IMR-90 (cell line): ENCODE results near the gene PAK6. TPM values are rescaled to one million over a fixed set of nuclear protein-coding genes. Genes with fewer than 3 reads are reported as not detected.
A peak's percentile ranks its signal among the peaks of the same experiment; 100 is the strongest.

Experiments
- ATAC-seq: fragments of 200-7000 bp; cut with Tn5 transposase; 2 replicates; pipeline ENCODE4 v1.9.1; 2020; ENCODE audit warnings: low read depth, mild to moderate bottlenecking, moderate library complexity
- BruUV-seq: library from RNA; stranded (reverse); fragments of 400-500 nt; replicated peaks from 2 replicates; lab custom pipeline; 2021; lab: Mats Ljungman, UMichigan
- CTCF ChIA-PET: fragments of 300-600 bp; formaldehyde crosslinking; extraction: SDS; loops from one replicate; lab custom pipeline; 2021; ENCODE audit warnings: antibody characterized with exemption; lab: Yijun Ruan, JAX
- POLR2A ChIA-PET: fragments of 300-600 bp; sonication (Branson Sonifier 250); formaldehyde crosslinking; loops from one replicate; lab custom pipeline; 2022; ENCODE audit warnings: antibody characterized with exemption; ENCODE audit not compliant: unreplicated experiment; lab: Charles Lee
- DNase-seq: peaks from one replicate; pipeline ENCODE4 v3.0.0; 2013
- H2AFZ ChIP-seq: replicated peaks from 2 replicates; pipeline ENCODE3; 2013; ENCODE audit warnings: low read length, mild to moderate bottlenecking; ENCODE audit not compliant: poor library complexity
- H2AK5ac ChIP-seq: 2 replicates; pipeline ENCODE4 v1.6.1; 2013; ENCODE audit warnings: low read depth, low read length, inconsistent platforms
- H2AK9ac ChIP-seq: replicated peaks from 2 replicates; pipeline ENCODE3; 2013; ENCODE audit warnings: mild to moderate bottlenecking, low read depth, low read length, moderate library complexity; ENCODE audit not compliant: poor library complexity
- H2BK120ac ChIP-seq: 2 replicates; pipeline ENCODE4 v1.6.1; 2013; ENCODE audit warnings: low read depth, low read length, inconsistent platforms
- H2BK15ac ChIP-seq: 3 replicates; pipeline ENCODE4 v1.6.1; 2013; ENCODE audit warnings: low read depth, low read length, inconsistent platforms
- H2BK20ac ChIP-seq: 2 replicates; pipeline ENCODE4 v1.6.1; 2013; ENCODE audit warnings: low read depth, mild to moderate bottlenecking, inconsistent platforms, low read length, moderate library complexity
- H2BK5ac ChIP-seq: 2 replicates; pipeline ENCODE4 v1.6.1; 2013; ENCODE audit warnings: mild to moderate bottlenecking, low read depth, low read length, inconsistent platforms; ENCODE audit not compliant: poor library complexity, severe bottlenecking
- H3K14ac ChIP-seq: replicated peaks from 2 replicates; pipeline ENCODE4 v1.6.1; 2013; ENCODE audit warnings: low read depth, low read length, inconsistent platforms
- H3K18ac ChIP-seq: 2 replicates; pipeline ENCODE4 v1.6.1; 2013; ENCODE audit warnings: low read depth, low read length, control low read depth
- H3K23ac ChIP-seq: 2 replicates; pipeline ENCODE4 v1.6.1; 2013; ENCODE audit warnings: low read depth, low read length, inconsistent platforms
- H3K27ac ChIP-seq: 2 replicates; pipeline ENCODE4 v1.5.1; 2013; ENCODE audit warnings: mild to moderate bottlenecking, control low read depth, low read length; ENCODE audit not compliant: insufficient read depth
- H3K27me3 ChIP-seq: 2 replicates; pipeline ENCODE4 v1.6.1; 2013; ENCODE audit warnings: low read length; ENCODE audit not compliant: control insufficient read depth, insufficient read depth
- H3K36me3 ChIP-seq: 2 replicates; pipeline ENCODE4 v1.6.1; 2013; ENCODE audit warnings: low read length, mixed read lengths; ENCODE audit not compliant: control insufficient read depth, insufficient read depth
- H3K4ac ChIP-seq: 2 replicates; pipeline ENCODE4 v1.6.1; 2013; ENCODE audit warnings: low read depth, low read length, inconsistent platforms
- H3K4me1 ChIP-seq: 2 replicates; pipeline ENCODE4 v1.6.1; 2013; ENCODE audit warnings: low read length, mixed read lengths; ENCODE audit not compliant: control insufficient read depth, insufficient read depth
- H3K4me2 ChIP-seq: 2 replicates; pipeline ENCODE4 v1.6.1; 2013; ENCODE audit warnings: low read depth, mild to moderate bottlenecking, control low read depth, low read length, moderate library complexity
- H3K4me3 ChIP-seq: 2 replicates; pipeline ENCODE4 v1.5.1; 2013; ENCODE audit warnings: low read depth, mild to moderate bottlenecking, control low read depth, low read length, moderate library complexity; ENCODE audit not compliant: insufficient read depth
- H3K56ac ChIP-seq: 2 replicates; pipeline ENCODE4 v1.6.1; 2013; ENCODE audit warnings: low read length, inconsistent platforms; ENCODE audit not compliant: insufficient read depth; ENCODE audit errors: extremely low read depth
- H3K79me1 ChIP-seq, 2 experiments: 2 replicates each; pipeline ENCODE4 v1.6.1; 2013; ENCODE audit warnings: low read length in 2 of 2, inconsistent platforms in 1 of 2, low read depth in 1 of 2
- H3K9ac ChIP-seq: 2 replicates; pipeline ENCODE4 v1.6.1; 2013; ENCODE audit warnings: low read depth, low read length, control low read depth
- H3K9me1 ChIP-seq: 2 replicates; pipeline ENCODE4 v1.6.1; 2013; ENCODE audit warnings: low read length, inconsistent platforms; ENCODE audit not compliant: insufficient read depth
- H3K9me3 ChIP-seq: 2 replicates; pipeline ENCODE4 v1.6.1; 2013; ENCODE audit warnings: low read length; ENCODE audit not compliant: control insufficient read depth, insufficient read depth
- H4K20me1 ChIP-seq: 2 replicates; pipeline ENCODE4 v1.6.1; 2013; ENCODE audit warnings: low read length, inconsistent platforms; ENCODE audit not compliant: insufficient read depth
- H4K5ac ChIP-seq: 2 replicates; pipeline ENCODE4 v1.6.1; 2013; ENCODE audit warnings: mild to moderate bottlenecking, low read depth, low read length, control low read depth
- H4K8ac ChIP-seq, 2 experiments: 2 replicates each; pipeline ENCODE4 v1.6.1; 2013; ENCODE audit warnings: low read depth in 2 of 2, low read length in 2 of 2, control low read depth in 1 of 2, inconsistent platforms in 1 of 2
- H4K91ac ChIP-seq: 2 replicates; pipeline ENCODE4 v1.6.1; 2013; ENCODE audit warnings: low read depth, low read length, inconsistent platforms; ENCODE audit not compliant: insufficient read depth
- BHLHE40 ChIP-seq: fragments of 150-350 bp; IDR thresholded peaks from 2 replicates; pipeline ENCODE4 v1.6.1; 2016; ENCODE audit warnings: mild to moderate bottlenecking, low read depth, low read length
- CHD1 ChIP-seq: IDR thresholded peaks from 2 replicates; pipeline ENCODE4 v1.6.1; 2012; ENCODE audit warnings: low read depth, low read length, improper control_type of control experiment
- ELK1 ChIP-seq: fragments of 150-350 bp; IDR thresholded peaks from 2 replicates; pipeline ENCODE4 v1.6.1; 2016; ENCODE audit warnings: low read depth, mild to moderate bottlenecking, low read length, moderate library complexity, borderline replicate concordance
- FOS ChIP-seq: fragments of 150-350 bp; IDR thresholded peaks from 2 replicates; pipeline ENCODE4 v1.6.1; 2016; ENCODE audit warnings: low read depth, low read length
- MAFK ChIP-seq: IDR thresholded peaks from 2 replicates; pipeline ENCODE4 v1.6.1; 2012; ENCODE audit warnings: low read depth, low read length, improper control_type of control experiment
- MAZ ChIP-seq: IDR thresholded peaks from 2 replicates; pipeline ENCODE4 v1.6.1; 2012; ENCODE audit warnings: low read depth, mild to moderate bottlenecking, low read length, improper control_type of control experiment, moderate library complexity, borderline replicate concordance
- MXI1 ChIP-seq: IDR thresholded peaks from 2 replicates; pipeline ENCODE4 v1.6.1; 2012; ENCODE audit warnings: low read depth, mild to moderate bottlenecking, low read length, moderate library complexity, borderline replicate concordance
- NFE2L2 ChIP-seq: fragments of 150-350 bp; IDR thresholded peaks from 2 replicates; pipeline ENCODE4 v1.6.1; 2016; ENCODE audit warnings: low read depth, mild to moderate bottlenecking, low read length
- POLR2A ChIP-seq: IDR thresholded peaks from 2 replicates; pipeline ENCODE4 v1.6.1; 2012; ENCODE audit warnings: mild to moderate bottlenecking, low read depth, low read length
- RAD21 ChIP-seq: IDR thresholded peaks from 2 replicates; pipeline ENCODE4 v1.6.1; 2012; ENCODE audit warnings: low read length, improper control_type of control experiment
- RCOR1 ChIP-seq: IDR thresholded peaks from 2 replicates; pipeline ENCODE4 v1.6.1; 2012; ENCODE audit warnings: mild to moderate bottlenecking, low read length, improper control_type of control experiment; ENCODE audit not compliant: insufficient replicate concordance
- SMC3 ChIP-seq: fragments of 150-350 bp; IDR thresholded peaks from 2 replicates; pipeline ENCODE4 v1.6.1; 2016; ENCODE audit warnings: low read depth, mild to moderate bottlenecking, antibody characterized with exemption, low read length, moderate library complexity
- USF2 ChIP-seq: fragments of 150-350 bp; IDR thresholded peaks from 2 replicates; pipeline ENCODE4 v1.6.1; 2017; ENCODE audit warnings: mild to moderate bottlenecking, antibody characterized with exemption, low read length, low read depth
- WGBS, 2 experiments: methylation state at CpG; one replicate each; pipeline versions ENCODE4 v1.1.5 to v1.1.7; 2013; ENCODE audit warnings: missing lambda C conversion rate in 2 of 2; ENCODE audit not compliant: insufficient read length in 1 of 2; ENCODE audit errors: extremely low coverage in 2 of 2; 5-methylcytosine and 5-hydroxymethylcytosine counted together
- dilution Hi-C: fragments of 300-500 bp; cut with HindIII; formaldehyde crosslinking; loops from one replicate; pipeline ENCODE4 v1.14.3; 2018; ENCODE audit warnings: low sequenced_read_pairs; ENCODE audit not compliant: unreplicated experiment
- in situ Hi-C: fragments of 300-500 bp; cut with MboI; formaldehyde crosslinking; loops from 3 replicates; pipeline ENCODE4 v1.14.3; 2019; ENCODE audit warnings: low sequenced_read_pairs, inconsistent platforms, mixed read lengths
- intact Hi-C: fragments of 100-400 bp; cut with micrococcal nuclease; formaldehyde crosslinking; loops from 2 replicates; pipeline ENCODE4 v1.10.0; 2022
- polyA plus RNA-seq, 3 experiments: library from polyadenylated mRNA; depleted of rRNA; stranded (reverse); fragments of >200 nt; gene quantifications; 2 replicates each; pipeline ENCODE4 v1.2.3, GENCODE V29; 2012; ENCODE audit warnings: low replicate concordance in 1 of 3
- total RNA-seq: library from RNA; depleted of rRNA; stranded (reverse); fragments of >200 nt; gene quantifications from 2 replicates; pipeline ENCODE4 v1.2.3, GENCODE V29; 2012
- TF ChIP-seq, protein P1 (sequence below): conservative IDR thresholded peaks from 2 replicates; pipeline ENCODE4 v1.5.1; 2012; ENCODE audit warnings: mild to moderate bottlenecking, low read depth, low read length, improper control_type of control experiment

Gene PAK6
- total and polyA plus RNA-seq, 2 of the 4 experiments (the other 2 are of a cell fraction): 0.21 TPM; not detected in 1

DNA sequence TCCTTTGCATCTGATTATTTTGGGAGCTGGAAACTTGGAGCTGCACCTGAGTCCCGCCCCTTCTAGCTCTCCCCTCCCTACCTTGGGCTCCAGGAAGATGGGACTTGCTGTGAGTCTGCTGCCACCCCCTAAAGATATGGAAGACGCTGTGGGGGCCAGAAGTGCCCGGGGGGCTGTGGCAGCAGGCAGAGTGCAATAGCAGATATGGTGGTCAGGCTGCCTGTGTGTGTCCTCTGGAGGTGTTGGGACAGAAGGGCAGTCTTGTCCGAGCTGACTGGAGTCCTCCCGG lies 485 bp downstream of the PAK6 start:
- WGBS, 2 experiments: 30% methylated on average over 4 of the region's 5 CpGs; no CpG with 5 or more reads in 1 of the 2 experiments
- dilution Hi-C loops: no loop called here
- Histone ChIP-seq H3K27ac (no peak overlapping the region), H4K5ac (no peak overlapping the region), H3K4me1 (peaks cover 3% of the 10 kb centered on the region; the same call in 1 of the 2 replicates), H3K14ac (no peak overlapping the region), H2AK5ac (no peak overlapping the region), H3K9ac (no peak overlapping the region), H2AK9ac (no peak overlapping the region), H3K9me3 (no peaks in the 10 kb centered on the region), H3K27me3 (peaks cover 18% of the 10 kb centered on the region; the same call in 1 of the 2 replicates), H2BK20ac (no peak overlapping the region), H4K20me1 (no peaks in the 10 kb centered on the region), H3K18ac (no peak overlapping the region), H4K8ac (no peak overlapping the region), H3K9me1 (no peaks in the 10 kb centered on the region), H3K56ac (no peak overlapping the region), H3K36me3 (no peaks in the 10 kb centered on the region), H3K4ac (no peak overlapping the region), H2AFZ (peak overlapping the region; percentile 84), H3K4me2 (peak overlapping the region; percentile 84), H2BK120ac (no peak overlapping the region), H3K4me3 (peak overlapping the region; percentile 42), H2BK5ac (no peak overlapping the region), H2BK15ac (no peak overlapping the region), H3K23ac (no peak overlapping the region), H4K91ac (no peak overlapping the region), H3K79me1 (no peaks in the 10 kb centered on the region)
- in situ Hi-C loops: no loop called here
- BruUV-seq: no TSS peak
- no peak for DNase-seq
- ChIA-PET POLR2A (no interaction called here), CTCF (interaction anchor here (0.5 to 1.5 kb wide), 3 partner anchors 35 to 192 kb away, joined by 3 to 7 read pairs (median 3); no protein-coding TSS in a partner anchor)
- TF ChIP-seq NFE2L2 (no peak), USF2 (no peak), CHD1 (no peak), MAFK (no peak), ELK1 (no peak), FOS (no peak), SMC3 (no peak), POLR2A (no peak), BHLHE40 (no peak), RCOR1 (no peak), MXI1 (no peak), RAD21 (no peak), MAZ (no peak)
- TF ChIP-seq, protein P1, sequence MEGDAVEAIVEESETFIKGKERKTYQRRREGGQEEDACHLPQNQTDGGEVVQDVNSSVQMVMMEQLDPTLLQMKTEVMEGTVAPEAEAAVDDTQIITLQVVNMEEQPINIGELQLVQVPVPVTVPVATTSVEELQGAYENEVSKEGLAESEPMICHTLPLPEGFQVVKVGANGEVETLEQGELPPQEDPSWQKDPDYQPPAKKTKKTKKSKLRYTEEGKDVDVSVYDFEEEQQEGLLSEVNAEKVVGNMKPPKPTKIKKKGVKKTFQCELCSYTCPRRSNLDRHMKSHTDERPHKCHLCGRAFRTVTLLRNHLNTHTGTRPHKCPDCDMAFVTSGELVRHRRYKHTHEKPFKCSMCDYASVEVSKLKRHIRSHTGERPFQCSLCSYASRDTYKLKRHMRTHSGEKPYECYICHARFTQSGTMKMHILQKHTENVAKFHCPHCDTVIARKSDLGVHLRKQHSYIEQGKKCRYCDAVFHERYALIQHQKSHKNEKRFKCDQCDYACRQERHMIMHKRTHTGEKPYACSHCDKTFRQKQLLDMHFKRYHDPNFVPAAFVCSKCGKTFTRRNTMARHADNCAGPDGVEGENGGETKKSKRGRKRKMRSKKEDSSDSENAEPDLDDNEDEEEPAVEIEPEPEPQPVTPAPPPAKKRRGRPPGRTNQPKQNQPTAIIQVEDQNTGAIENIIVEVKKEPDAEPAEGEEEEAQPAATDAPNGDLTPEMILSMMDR: no peak
- intact Hi-C loops: no loop called here
- ATAC-seq: no peak
